OCI-LY7 (cell line): Measurements from ENCODE around the gene WDR49. TPM values are rescaled to one million over a fixed set of nuclear protein-coding genes. Genes with fewer than 3 reads are reported as not detected.

Experiments used
- BruUV-seq: library from RNA; stranded (reverse); fragments of 400-500 nt; replicated peaks from 2 replicates; lab custom pipeline; 2021; lab: Mats Ljungman, UMichigan
- CTCF ChIA-PET: fragments of 300-600 bp; sonication (Branson Sonifier 250); formaldehyde crosslinking; loops from one replicate; lab custom pipeline; 2022; ENCODE audit warnings: antibody characterized with exemption; ENCODE audit not compliant: unreplicated experiment; lab: Charles Lee
- POLR2A ChIA-PET: fragments of 300-600 bp; sonication (Branson Sonifier 250); formaldehyde crosslinking; loops from one replicate; lab custom pipeline; 2022; ENCODE audit warnings: antibody characterized with exemption; lab: Charles Lee
- DNase-seq: peaks from one replicate; pipeline ENCODE4 v3.0.0-alpha.2; 2015; ENCODE audit warnings: low spot score
- H2AFZ ChIP-seq: fragments of 200-600 bp; sonication (generic), shearing (Covaris generic); 2 replicates; pipeline ENCODE4 v1.6.1; 2014; ENCODE audit warnings: mild to moderate bottlenecking, antibody characterized with exemption, low read length, moderate library complexity
- H3K27ac ChIP-seq: fragments of 200-600 bp; sonication (generic); 2 replicates; pipeline ENCODE4 v1.5.1; 2014; ENCODE audit warnings: mixed run types, low read depth, mild to moderate bottlenecking, moderate library complexity, low read length, inconsistent platforms; ENCODE audit not compliant: poor library complexity, severe bottlenecking
- H3K36me3 ChIP-seq: fragments of 200-600 bp; sonication (generic); 2 replicates; pipeline ENCODE4 v1.6.1; 2014; ENCODE audit warnings: mild to moderate bottlenecking, antibody characterized with exemption, low read length, moderate library complexity, mixed read lengths; ENCODE audit not compliant: insufficient read depth
- H3K4me1 ChIP-seq: fragments of 200-600 bp; sonication (generic); 2 replicates; pipeline ENCODE4 v1.5.1; 2014; ENCODE audit warnings: mild to moderate bottlenecking, low read length; ENCODE audit not compliant: insufficient read depth, poor library complexity, severe bottlenecking
- H3K4me2 ChIP-seq: fragments of 200-600 bp; sonication (generic); 2 replicates; pipeline ENCODE4 v1.6.1; 2014; ENCODE audit warnings: mild to moderate bottlenecking, low read length
- H3K4me3 ChIP-seq: fragments of 200-600 bp; sonication (generic); 2 replicates; pipeline ENCODE4 v1.5.1; 2014; ENCODE audit warnings: mild to moderate bottlenecking, low read depth, low read length; ENCODE audit not compliant: poor library complexity, severe bottlenecking
- H3K79me2 ChIP-seq: fragments of 200-600 bp; sonication (generic); 2 replicates; pipeline ENCODE4 v1.6.1; 2016; ENCODE audit warnings: low read depth, mild to moderate bottlenecking, low read length, moderate library complexity, mixed read lengths; ENCODE audit not compliant: insufficient read depth
- H3K9me2 ChIP-seq: fragments of 200-600 bp; sonication (generic); 2 replicates; pipeline ENCODE4 v1.6.1; 2016; ENCODE audit warnings: mild to moderate bottlenecking, low read length, mixed read lengths; ENCODE audit not compliant: insufficient read depth
- H3K9me3 ChIP-seq: fragments of 200-600 bp; sonication (generic); 2 replicates; pipeline ENCODE4 v1.6.1; 2014; ENCODE audit warnings: mild to moderate bottlenecking, mixed run types, low read length, mixed read lengths
- H4K20me1 ChIP-seq: fragments of 200-600 bp; sonication (generic); 2 replicates; pipeline ENCODE4 v1.6.1; 2014; ENCODE audit warnings: mild to moderate bottlenecking, antibody characterized with exemption, low read length, moderate library complexity, mixed read lengths; ENCODE audit not compliant: insufficient read depth
- EZH2phosphoT487 ChIP-seq: fragments of 200-600 bp; sonication (generic); IDR thresholded peaks from 2 replicates; pipeline ENCODE4 v1.6.1; 2018; ENCODE audit warnings: low read depth, borderline replicate concordance, mild to moderate bottlenecking, mixed run types, antibody characterized with exemption, low read length, moderate library complexity, mixed read lengths
- intact Hi-C: fragments of 100-400 bp; cut with micrococcal nuclease; formaldehyde crosslinking; loops from one replicate; pipeline ENCODE4 v1.10.0; 2022; ENCODE audit not compliant: unreplicated experiment
- total RNA-seq, 2 experiments: library from RNA; depleted of rRNA in 1 of 2; stranded (reverse); fragments of >200 nt in 1 of 2; shearing (Covaris generic) in 1 of 2; gene quantifications; 2 replicates each; pipeline ENCODE4 v1.2.3, GENCODE V29; 2014 to 2022
- TF ChIP-seq, protein P1 (sequence below): fragments of 200-600 bp; sonication (generic); conservative IDR thresholded peaks from 2 replicates; pipeline ENCODE4 v1.5.1; 2014; ENCODE audit warnings: mild to moderate bottlenecking, antibody characterized with exemption, low read length, moderate library complexity, mixed read lengths

WDR49 gene
- total RNA-seq, 2 experiments from 2014 or later, result not detected

GRCh38 chr3:167575000-167575600 is 78.6 kb downstream of the WDR49 start:
- Histone ChIP-seq H3K9me3 (no peaks in the 10 kb centered on the region), H3K79me2 (no peaks in the 10 kb centered on the region), H3K4me3 (no peak overlapping the region), H4K20me1 (no peaks in the 10 kb centered on the region), H3K4me2 (no peak overlapping the region), H3K36me3 (no peaks in the 10 kb centered on the region), H3K4me1 (no peaks in the 10 kb centered on the region), H3K27ac (no peak overlapping the region), H2AFZ (no peak overlapping the region), H3K9me2 (no peaks in the 10 kb centered on the region)
- POLR2A ChIA-PET, result no interaction called here
- TF ChIP-seq, protein P1, sequence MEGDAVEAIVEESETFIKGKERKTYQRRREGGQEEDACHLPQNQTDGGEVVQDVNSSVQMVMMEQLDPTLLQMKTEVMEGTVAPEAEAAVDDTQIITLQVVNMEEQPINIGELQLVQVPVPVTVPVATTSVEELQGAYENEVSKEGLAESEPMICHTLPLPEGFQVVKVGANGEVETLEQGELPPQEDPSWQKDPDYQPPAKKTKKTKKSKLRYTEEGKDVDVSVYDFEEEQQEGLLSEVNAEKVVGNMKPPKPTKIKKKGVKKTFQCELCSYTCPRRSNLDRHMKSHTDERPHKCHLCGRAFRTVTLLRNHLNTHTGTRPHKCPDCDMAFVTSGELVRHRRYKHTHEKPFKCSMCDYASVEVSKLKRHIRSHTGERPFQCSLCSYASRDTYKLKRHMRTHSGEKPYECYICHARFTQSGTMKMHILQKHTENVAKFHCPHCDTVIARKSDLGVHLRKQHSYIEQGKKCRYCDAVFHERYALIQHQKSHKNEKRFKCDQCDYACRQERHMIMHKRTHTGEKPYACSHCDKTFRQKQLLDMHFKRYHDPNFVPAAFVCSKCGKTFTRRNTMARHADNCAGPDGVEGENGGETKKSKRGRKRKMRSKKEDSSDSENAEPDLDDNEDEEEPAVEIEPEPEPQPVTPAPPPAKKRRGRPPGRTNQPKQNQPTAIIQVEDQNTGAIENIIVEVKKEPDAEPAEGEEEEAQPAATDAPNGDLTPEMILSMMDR, result no peak
- no peak for TF ChIP-seq EZH2phosphoT487
- intact Hi-C loops, result no loop called here
- no peak for DNase-seq
- no TSS peak for BruUV-seq
- CTCF ChIA-PET, result no interaction called here

DNA sequence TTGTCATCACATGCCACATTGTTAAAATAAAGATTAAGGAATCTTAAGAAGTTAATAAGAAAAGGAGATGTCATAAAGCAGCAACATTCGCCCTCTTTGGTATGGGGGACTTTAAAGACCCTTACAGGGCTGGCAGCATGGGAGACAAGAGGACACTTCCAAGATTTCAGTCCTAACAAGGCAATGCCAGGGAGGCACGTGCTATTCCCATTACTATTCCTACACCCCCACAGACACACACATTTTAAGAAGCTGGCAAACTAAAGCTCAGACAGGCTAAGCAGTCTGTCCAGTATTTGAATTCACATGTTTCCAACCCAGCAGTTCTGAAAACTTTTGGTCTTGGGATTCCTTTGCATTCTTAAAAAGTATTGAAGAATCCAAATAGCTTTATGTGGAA is 80.8 kb downstream of the WDR49 start:
- TF ChIP-seq, protein P1, result no peak
- no peak for TF ChIP-seq EZH2phosphoT487
- DNase-seq, result no peak
- intact Hi-C loops, result no loop called here
- Histone ChIP-seq H3K9me3 (no peaks in the 10 kb centered on the region), H3K4me3 (no peak overlapping the region), H3K79me2 (no peaks in the 10 kb centered on the region), H2AFZ (no peak overlapping the region), H3K27ac (no peak overlapping the region), H3K4me1 (no peaks in the 10 kb centered on the region), H3K36me3 (no peaks in the 10 kb centered on the region), H3K9me2 (no peaks in the 10 kb centered on the region), H4K20me1 (no peaks in the 10 kb centered on the region), H3K4me2 (no peak overlapping the region)
- no TSS peak for BruUV-seq
- ChIA-PET CTCF (no interaction called here), POLR2A (interaction anchor here (0.6 to 1.2 kb wide), 2 partner anchors 13 to 81 kb away, joined by 5 read pairs; partner anchors contain the start of gene WDR49)

DNA sequence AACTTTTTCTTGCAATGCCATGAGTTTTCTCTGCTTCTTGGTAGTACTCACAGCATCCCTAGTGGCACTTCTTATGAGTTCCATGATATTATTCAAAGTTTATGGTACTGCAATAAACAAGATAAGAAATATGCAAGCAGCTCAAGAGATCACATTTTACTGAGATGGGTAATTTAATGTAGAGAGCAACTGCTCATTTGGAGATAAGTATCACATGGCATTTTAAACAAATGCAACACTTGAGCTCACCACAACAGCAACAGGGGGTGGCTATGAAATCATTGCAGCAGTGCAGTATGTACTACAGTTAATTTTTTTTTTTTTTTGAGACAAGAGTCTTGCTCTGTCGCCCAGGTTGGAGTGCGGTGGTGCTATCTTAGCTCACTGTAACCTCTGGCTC is 85.1 kb downstream of the WDR49 start:
- H3K9me3 ChIP-seq, result no peaks in the 10 kb centered on the region
- no peak overlapping the region for H2AFZ ChIP-seq
- no peaks in the 10 kb centered on the region for H3K79me2 ChIP-seq
- no peaks in the 10 kb centered on the region for H3K4me1 ChIP-seq
- CTCF ChIA-PET, result no interaction called here
- no peak overlapping the region for H3K4me3 ChIP-seq
- no TSS peak for BruUV-seq
- H3K27ac ChIP-seq, result no peak overlapping the region
- POLR2A ChIA-PET, result no interaction called here
- H4K20me1 ChIP-seq, result no peaks in the 10 kb centered on the region
- no peaks in the 10 kb centered on the region for H3K36me3 ChIP-seq
- DNase-seq, result no peak
- intact Hi-C loops, result no loop called here
- H3K4me2 ChIP-seq, result no peak overlapping the region
- TF ChIP-seq, protein P1, result no peak
- TF ChIP-seq EZH2phosphoT487, result no peak
- H3K9me2 ChIP-seq, result no peaks in the 10 kb centered on the region
